Panc1 (cell line): ENCODE data around the gene ANKRD34A. TPM values are rescaled to one million over a fixed set of nuclear protein-coding genes. Genes with fewer than 3 reads are reported as not detected.
A peak's percentile ranks its signal among the peaks of the same experiment; 100 is the strongest.

Source experiments
- ATAC-seq: fragments of 200-7000 bp; cut with Tn5 transposase; 2 replicates; pipeline ENCODE4 v1.9.1; 2020; ENCODE audit warnings: mild to moderate bottlenecking, moderate library complexity
- BruUV-seq: library from RNA; stranded (reverse); fragments of 400-500 nt; replicated peaks from 2 replicates; lab custom pipeline; 2021; lab: Mats Ljungman, UMichigan
- CTCF ChIA-PET: fragments of 300-600 bp; sonication (Branson Sonifier 250); formaldehyde crosslinking; loops from one replicate; lab custom pipeline; 2022; ENCODE audit warnings: antibody characterized with exemption; lab: Charles Lee
- POLR2A ChIA-PET: fragments of 300-600 bp; sonication (Branson Sonifier 250); formaldehyde crosslinking; loops from one replicate; lab custom pipeline; 2022; ENCODE audit warnings: antibody characterized with exemption; lab: Charles Lee
- DNase-seq: peaks from one replicate; pipeline ENCODE4 v3.0.0-alpha.2; 2010; ENCODE audit warnings: low read depth, low spot score
- H3K27ac ChIP-seq: 2 replicates; pipeline ENCODE4 v1.5.1; 2011; ENCODE audit warnings: mild to moderate bottlenecking, low read length, inconsistent platforms
- H3K27me3 ChIP-seq: fragments of 200-500 bp; sonication (Bioruptor generic); 2 replicates; pipeline ENCODE4 v1.6.0; 2014; ENCODE audit warnings: low read length, inconsistent platforms; ENCODE audit not compliant: control insufficient read depth, insufficient read depth
- H3K36me3 ChIP-seq: fragments of 200-500 bp; sonication (Bioruptor generic); 2 replicates; pipeline ENCODE4 v1.5.1; 2014; ENCODE audit warnings: inconsistent platforms, mild to moderate bottlenecking, low read length, moderate library complexity; ENCODE audit not compliant: control insufficient read depth, insufficient read depth
- H3K4me1 ChIP-seq: 2 replicates; pipeline ENCODE4 v1.5.1; 2011; ENCODE audit warnings: inconsistent platforms, mild to moderate bottlenecking, low read length, moderate library complexity; ENCODE audit not compliant: control insufficient read depth, insufficient read depth
- H3K4me3 ChIP-seq, 2 experiments: 2 replicates each; pipeline ENCODE4 v1.5.1; 2011 to 2012; ENCODE audit warnings: low read depth in 2 of 2, low read length in 2 of 2, mild to moderate bottlenecking in 2 of 2, inconsistent platforms in 1 of 2, moderate library complexity in 1 of 2
- H3K9me3 ChIP-seq: fragments of 200-500 bp; sonication (Bioruptor generic); 2 replicates; pipeline ENCODE4 v1.5.1; 2014; ENCODE audit warnings: low read depth, mild to moderate bottlenecking, inconsistent platforms, low read length, moderate library complexity; ENCODE audit not compliant: control insufficient read depth, insufficient read depth
- POLR2AphosphoS5 ChIP-seq: IDR thresholded peaks from 2 replicates; pipeline ENCODE4 v1.6.1; 2012; ENCODE audit warnings: mild to moderate bottlenecking, low read depth, low read length, moderate library complexity
- SIN3A ChIP-seq: IDR thresholded peaks from 2 replicates; pipeline ENCODE4 v1.6.1; 2012; ENCODE audit warnings: low read depth, mild to moderate bottlenecking, low read length, moderate library complexity, borderline replicate concordance; ENCODE audit not compliant: insufficient read depth
- TCF7L2 ChIP-seq: IDR thresholded peaks from 2 replicates; pipeline ENCODE4 v1.6.1; 2011; ENCODE audit warnings: mild to moderate bottlenecking, low read depth, low read length, inconsistent platforms
- in situ Hi-C: cut with HindIII; loops from 2 replicates; pipeline ENCODE4 v1.10.0; 2016; ENCODE audit warnings: low sequenced_read_pairs, low pct_unique_long_range_greater_than_20kb
- intact Hi-C: fragments of 100-400 bp; cut with micrococcal nuclease; formaldehyde crosslinking; loops from one replicate; pipeline ENCODE4 v1.10.0; 2022; ENCODE audit not compliant: unreplicated experiment
- total RNA-seq: library from RNA; stranded (reverse); gene quantifications from one replicate; pipeline ENCODE4 v1.2.1, GENCODE V29; 2021; ENCODE audit not compliant: unreplicated experiment
- TF ChIP-seq, protein P1 (sequence below): fragments of 450-650 bp; IDR thresholded peaks from 2 replicates; pipeline ENCODE4 v1.5.1; 2017; ENCODE audit warnings: mild to moderate bottlenecking
- TF ChIP-seq, protein P2 (sequence below), 2 experiments: IDR thresholded peaks; 2 replicates each; pipeline ENCODE4 v1.6.1; 2011 to 2012; ENCODE audit warnings: low read depth in 2 of 2, control low read depth in 1 of 2, low read length in 1 of 2, mild to moderate bottlenecking in 1 of 2, moderate library complexity in 1 of 2; ENCODE audit not compliant: insufficient read depth in 1 of 2

Gene ANKRD34A
- total RNA-seq, 1 experiment from 2014 or later = 1.4 TPM

DNA sequence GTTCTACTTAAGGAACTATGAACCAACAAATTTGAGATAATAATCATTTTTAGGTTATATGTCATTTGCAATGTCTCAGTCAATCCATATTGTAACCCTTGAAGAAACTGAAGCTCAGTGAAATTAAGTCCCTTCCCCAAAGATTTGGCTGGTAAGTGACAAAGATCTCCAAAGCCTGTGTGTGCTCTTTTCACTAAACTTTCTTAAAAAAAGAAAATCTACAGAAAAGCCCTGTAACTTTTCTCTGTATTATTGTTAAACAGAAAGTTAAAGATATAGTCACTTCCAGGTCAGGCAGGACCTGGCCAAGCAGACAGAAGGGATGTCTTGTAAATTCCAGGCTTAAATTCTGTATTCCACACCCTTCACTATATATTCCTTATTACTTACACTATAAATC, 8.0 kb downstream of the ANKRD34A start:
- Histone ChIP-seq H3K36me3 (no peaks in the 10 kb centered on the region), H3K27me3 (no peaks in the 10 kb centered on the region), H3K4me3 (peak overlapping the region; percentile 70 to 87), H3K27ac (peak overlapping the region; percentile 98), H3K9me3 (no peaks in the 10 kb centered on the region), H3K4me1 (peaks cover 33% of the 10 kb centered on the region)
- in situ Hi-C loops (no loop called here), intact Hi-C loops (no loop called here)
- ChIA-PET CTCF (no interaction called here), POLR2A (no interaction called here)
- TF ChIP-seq SIN3A = no peak
- TF ChIP-seq, protein P1, sequence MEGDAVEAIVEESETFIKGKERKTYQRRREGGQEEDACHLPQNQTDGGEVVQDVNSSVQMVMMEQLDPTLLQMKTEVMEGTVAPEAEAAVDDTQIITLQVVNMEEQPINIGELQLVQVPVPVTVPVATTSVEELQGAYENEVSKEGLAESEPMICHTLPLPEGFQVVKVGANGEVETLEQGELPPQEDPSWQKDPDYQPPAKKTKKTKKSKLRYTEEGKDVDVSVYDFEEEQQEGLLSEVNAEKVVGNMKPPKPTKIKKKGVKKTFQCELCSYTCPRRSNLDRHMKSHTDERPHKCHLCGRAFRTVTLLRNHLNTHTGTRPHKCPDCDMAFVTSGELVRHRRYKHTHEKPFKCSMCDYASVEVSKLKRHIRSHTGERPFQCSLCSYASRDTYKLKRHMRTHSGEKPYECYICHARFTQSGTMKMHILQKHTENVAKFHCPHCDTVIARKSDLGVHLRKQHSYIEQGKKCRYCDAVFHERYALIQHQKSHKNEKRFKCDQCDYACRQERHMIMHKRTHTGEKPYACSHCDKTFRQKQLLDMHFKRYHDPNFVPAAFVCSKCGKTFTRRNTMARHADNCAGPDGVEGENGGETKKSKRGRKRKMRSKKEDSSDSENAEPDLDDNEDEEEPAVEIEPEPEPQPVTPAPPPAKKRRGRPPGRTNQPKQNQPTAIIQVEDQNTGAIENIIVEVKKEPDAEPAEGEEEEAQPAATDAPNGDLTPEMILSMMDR = no peak
- TF ChIP-seq, protein P2, sequence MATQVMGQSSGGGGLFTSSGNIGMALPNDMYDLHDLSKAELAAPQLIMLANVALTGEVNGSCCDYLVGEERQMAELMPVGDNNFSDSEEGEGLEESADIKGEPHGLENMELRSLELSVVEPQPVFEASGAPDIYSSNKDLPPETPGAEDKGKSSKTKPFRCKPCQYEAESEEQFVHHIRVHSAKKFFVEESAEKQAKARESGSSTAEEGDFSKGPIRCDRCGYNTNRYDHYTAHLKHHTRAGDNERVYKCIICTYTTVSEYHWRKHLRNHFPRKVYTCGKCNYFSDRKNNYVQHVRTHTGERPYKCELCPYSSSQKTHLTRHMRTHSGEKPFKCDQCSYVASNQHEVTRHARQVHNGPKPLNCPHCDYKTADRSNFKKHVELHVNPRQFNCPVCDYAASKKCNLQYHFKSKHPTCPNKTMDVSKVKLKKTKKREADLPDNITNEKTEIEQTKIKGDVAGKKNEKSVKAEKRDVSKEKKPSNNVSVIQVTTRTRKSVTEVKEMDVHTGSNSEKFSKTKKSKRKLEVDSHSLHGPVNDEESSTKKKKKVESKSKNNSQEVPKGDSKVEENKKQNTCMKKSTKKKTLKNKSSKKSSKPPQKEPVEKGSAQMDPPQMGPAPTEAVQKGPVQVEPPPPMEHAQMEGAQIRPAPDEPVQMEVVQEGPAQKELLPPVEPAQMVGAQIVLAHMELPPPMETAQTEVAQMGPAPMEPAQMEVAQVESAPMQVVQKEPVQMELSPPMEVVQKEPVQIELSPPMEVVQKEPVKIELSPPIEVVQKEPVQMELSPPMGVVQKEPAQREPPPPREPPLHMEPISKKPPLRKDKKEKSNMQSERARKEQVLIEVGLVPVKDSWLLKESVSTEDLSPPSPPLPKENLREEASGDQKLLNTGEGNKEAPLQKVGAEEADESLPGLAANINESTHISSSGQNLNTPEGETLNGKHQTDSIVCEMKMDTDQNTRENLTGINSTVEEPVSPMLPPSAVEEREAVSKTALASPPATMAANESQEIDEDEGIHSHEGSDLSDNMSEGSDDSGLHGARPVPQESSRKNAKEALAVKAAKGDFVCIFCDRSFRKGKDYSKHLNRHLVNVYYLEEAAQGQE (IDR thresholded peaks at IDR 0.05; ENCODE audit: insufficient read depth in 1 of 2, low read depth in 2 of 2, low read length in 1 of 2) = no peak
- TF ChIP-seq POLR2AphosphoS5 = no peak
- TF ChIP-seq TCF7L2 = no peak
- no peak for DNase-seq
- no peak for ATAC-seq
- BruUV-seq = no TSS peak

DNA sequence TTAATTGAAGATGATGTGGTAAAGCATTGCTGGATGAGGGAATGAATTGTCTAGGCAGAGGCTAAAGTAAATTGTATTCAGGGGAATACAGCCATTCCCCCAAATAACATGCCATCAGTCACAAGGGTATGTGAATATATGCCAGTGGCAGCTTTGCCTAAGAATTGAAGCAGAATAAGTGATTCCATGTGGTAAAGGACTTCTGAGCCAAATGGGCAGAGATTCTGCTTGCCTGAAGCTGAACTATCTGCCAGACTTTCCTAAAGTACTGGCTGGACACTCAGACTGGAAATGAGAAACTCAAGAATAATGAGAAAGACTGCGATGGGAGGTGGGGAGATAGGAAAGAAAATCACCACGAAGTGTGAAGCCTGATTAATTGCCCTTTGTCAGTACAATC, 8.9 kb downstream of the ANKRD34A start:
- TF ChIP-seq, protein P2 (IDR thresholded peaks at IDR 0.05; ENCODE audit: insufficient read depth in 1 of 2, low read depth in 2 of 2, low read length in 1 of 2) = no peak
- DNase-seq (no peak), ATAC-seq (no peak)
- Histone ChIP-seq H3K36me3 (no peaks in the 10 kb centered on the region), H3K27ac (peak overlapping the region; percentile 98; the same call in 1 of the 2 replicates), H3K4me3 (no peak overlapping the region; a peak in 1 of 4 replicates), H3K4me1 (peaks cover 33% of the 10 kb centered on the region), H3K9me3 (no peaks in the 10 kb centered on the region), H3K27me3 (no peaks in the 10 kb centered on the region)
- no TSS peak for BruUV-seq
- intact Hi-C loops (no loop called here), in situ Hi-C loops (no loop called here)
- CTCF ChIA-PET = no interaction called here
- POLR2A ChIA-PET = interaction anchor here (0.7 to 1.0 kb wide), 2 partner anchors 11 to 14 kb away, joined by 3 read pairs; no protein-coding TSS in a partner anchor
